HepG2 (cell line): ENCODE measurements around the gene BST2. TPM values are rescaled to one million over a fixed set of nuclear protein-coding genes. Genes with fewer than 3 reads are reported as not detected.

Experiments
- BRCA1 ChIP-seq: sonication (generic); formaldehyde crosslinking; IDR thresholded peaks from 2 replicates; pipeline ENCODE4 v1.4.0; 2020; ENCODE audit warnings: missing genetic modification reagents
- CCDC6 ChIP-seq: sonication (generic); formaldehyde crosslinking; IDR thresholded peaks from 2 replicates; pipeline ENCODE4 v1.8.1; 2022; ENCODE audit warnings: mild to moderate bottlenecking, missing genetic modification reagents, moderate library complexity
- CTCF ChIP-seq: sonication (generic); formaldehyde crosslinking; IDR thresholded peaks from 2 replicates; pipeline ENCODE4 v1.5.0; 2020; ENCODE audit warnings: mild to moderate bottlenecking, missing genetic modification reagents, moderate library complexity
- DZIP1 ChIP-seq: sonication (generic); formaldehyde crosslinking; IDR thresholded peaks from 2 replicates; pipeline ENCODE4 v1.5.0; 2020; ENCODE audit warnings: mild to moderate bottlenecking, missing genetic modification reagents
- FOXC1 ChIP-seq: sonication (generic); formaldehyde crosslinking; IDR thresholded peaks from 2 replicates; pipeline ENCODE4 v1.8.0; 2022; ENCODE audit warnings: mild to moderate bottlenecking, missing genetic modification reagents, borderline replicate concordance
- HMGXB4 ChIP-seq, 2 experiments: sonication (generic) in 1 of 2; formaldehyde crosslinking in 1 of 2; IDR thresholded peaks; 2 replicates each; pipeline versions ENCODE4 v1.4.0 to v1.6.1; 2018 to 2020; ENCODE audit warnings: missing genetic modification reagents in 2 of 2, borderline replicate concordance in 1 of 2, low read depth in 1 of 2, mild to moderate bottlenecking in 1 of 2, missing biosample characterization in 1 of 2
- HNF4G ChIP-seq, 2 experiments: sonication (generic) in 1 of 2; formaldehyde crosslinking in 1 of 2; IDR thresholded peaks; 2 replicates each; pipeline versions ENCODE4 v1.4.0 to v1.6.1; 2011 to 2020; ENCODE audit warnings: borderline replicate concordance in 2 of 2, low read depth in 2 of 2, mild to moderate bottlenecking in 2 of 2, low read length in 1 of 2, missing genetic modification reagents in 1 of 2, moderate library complexity in 1 of 2
- ISX ChIP-seq: sonication (generic); formaldehyde crosslinking; conservative IDR thresholded peaks from 2 replicates; pipeline ENCODE4 v1.5.0; 2020; ENCODE audit warnings: missing genetic modification reagents
- PRDM10 ChIP-seq: sonication (generic); formaldehyde crosslinking; IDR thresholded peaks from 2 replicates; pipeline ENCODE4 v1.4.0; 2020; ENCODE audit warnings: low read depth, missing genetic modification reagents
- SYNCRIP ChIP-seq: fragments of 200-400 bp; formaldehyde crosslinking; IDR thresholded peaks from 2 replicates; pipeline ENCODE4 v1.6.1; 2018; ENCODE audit warnings: mild to moderate bottlenecking, low read depth, low read length; ENCODE audit not compliant: insufficient read depth
- THAP7 ChIP-seq: sonication (generic); formaldehyde crosslinking; IDR thresholded peaks from 2 replicates; pipeline ENCODE4 v1.8.1; 2023; ENCODE audit warnings: mild to moderate bottlenecking, missing genetic modification reagents
- ZBTB42 ChIP-seq: sonication (generic); formaldehyde crosslinking; IDR thresholded peaks from 2 replicates; pipeline ENCODE4 v1.5.0; 2020; ENCODE audit warnings: mild to moderate bottlenecking, missing genetic modification reagents
- ZNF256 ChIP-seq: sonication (generic); formaldehyde crosslinking; conservative IDR thresholded peaks from 2 replicates; pipeline ENCODE4 v1.4.0; 2020; ENCODE audit warnings: missing genetic modification reagents
- ZNF263 ChIP-seq: sonication (generic); formaldehyde crosslinking; IDR thresholded peaks from 2 replicates; pipeline ENCODE4 v1.4.0; 2020; ENCODE audit warnings: missing genetic modification reagents
- ZNF337 ChIP-seq: sonication (generic); formaldehyde crosslinking; IDR thresholded peaks from 2 replicates; pipeline ENCODE4 v1.5.1; 2020; ENCODE audit warnings: missing genetic modification reagents, low read depth, mild to moderate bottlenecking, borderline replicate concordance
- ZNF558 ChIP-seq: sonication (generic); formaldehyde crosslinking; IDR thresholded peaks from 2 replicates; pipeline ENCODE4 v1.9.0; 2022; ENCODE audit warnings: mild to moderate bottlenecking, missing genetic modification reagents, borderline replicate concordance
- ZNF678 ChIP-seq: sonication (generic); formaldehyde crosslinking; IDR thresholded peaks from 2 replicates; pipeline ENCODE4 v1.4.0; 2020; ENCODE audit warnings: mild to moderate bottlenecking, missing genetic modification reagents
- ZNF816 ChIP-seq: sonication (generic); formaldehyde crosslinking; IDR thresholded peaks from 2 replicates; pipeline ENCODE4 v1.8.0; 2022; ENCODE audit warnings: missing genetic modification reagents, mild to moderate bottlenecking, borderline replicate concordance
- polyA plus RNA-seq, 8 experiments: library from polyadenylated mRNA; depleted of rRNA in 3 of 8; stranded (reverse) in 7 of 8; unstranded in 1 of 8; fragments of >200 nt; fragmentation: Illumina TruSeq in 4 of 8; extraction: Trizol in 4 of 8; gene quantifications; 2 replicates each; pipeline versions ENCODE4 v1.2.1 to v1.2.3, GENCODE V29; 2011 to 2016; ENCODE audit warnings: low read depth in 4 of 8, missing spikeins in 1 of 8, mixed read lengths in 1 of 8; ENCODE audit not compliant: insufficient read depth in 1 of 8
- total RNA-seq, 5 experiments: library from RNA; depleted of rRNA; stranded (reverse); fragments of >200 nt; fragmentation: Illumina TruSeq; extraction: Trizol; gene quantifications; 2 replicates each; pipeline ENCODE4 v1.2.3, GENCODE V29; 2016; ENCODE audit warnings: low read depth in 1 of 5

BST2 gene
- total and polyA plus RNA-seq, 2 of the 13 experiments (the other 11 are each of a cell fraction or from before 2014, with no cell fraction given): 58.8 to 93.8 TPM

- peak; percentile 62 for TF ChIP-seq CTCF (CRISPR knock-in tag)
- TF ChIP-seq ZBTB42 (CRISPR knock-in tag): no peak
- no peak for TF ChIP-seq SYNCRIP
- TF ChIP-seq ZNF816: no peak
- 0 out of 2 replicates have a peak, but pooled peaks have one; percentile 43 for TF ChIP-seq DZIP1 (CRISPR knock-in tag)
- TF ChIP-seq PRDM10 (CRISPR knock-in tag): no peak
- TF ChIP-seq THAP7 (CRISPR knock-in tag): peak; percentile 77; the same call in 1 of the 2 replicates
- TF ChIP-seq HMGXB4 (CRISPR knock-in tag; IDR thresholded peaks at IDR 0.05; ENCODE audit: borderline replicate concordance in 1 of 2, low read depth in 1 of 2): peak; percentile 10 to 22; a peak in 1 of 4 replicates
- no peak for TF ChIP-seq ZNF337
- TF ChIP-seq ZNF558 (CRISPR knock-in tag): no peak
- peak; percentile 11; the same call in 1 of the 2 replicates for TF ChIP-seq FOXC1 (CRISPR knock-in tag)
- TF ChIP-seq ISX: no peak
- TF ChIP-seq CCDC6: no peak
- no peak for TF ChIP-seq ZNF256 (CRISPR knock-in tag)
- peak; percentile 98 for TF ChIP-seq ZNF263 (CRISPR knock-in tag)
- TF ChIP-seq BRCA1: no peak
- no peak for TF ChIP-seq ZNF678
- TF ChIP-seq HNF4G (IDR thresholded peaks at IDR 0.05; ENCODE audit: borderline replicate concordance, low read depth, low read length): no peak
- no peak for TF ChIP-seq HNF4G (CRISPR knock-in tag; IDR thresholded peaks at IDR 0.05; ENCODE audit: borderline replicate concordance, low read depth)
Measured at GRCh38 chr19:17420475-17420924, 15.1 kb upstream of the BST2 start (continued).
